GM12875 (cell line): ENCODE measurements around the gene GH1.

ENCODE experiments used
- H3K4me3 ChIP-seq: one replicate; pipeline ENCODE4 v1.5.1; 2011; ENCODE audit warnings: low read depth, low read length, control low read depth
- CTCF ChIP-seq: IDR thresholded peaks from 2 replicates; pipeline ENCODE4 v1.5.1; 2011; ENCODE audit warnings: low read depth, mild to moderate bottlenecking, control low read depth, inconsistent platforms, low read length, moderate library complexity, borderline replicate concordance; ENCODE audit not compliant: insufficient read depth

Gene GH1

GRCh38 chr17:63937920-63938319 lies 19.3 kb upstream of the GH1 start:
- no peak overlapping the region for H3K4me3 ChIP-seq
- no peak for TF ChIP-seq CTCF

GRCh38 chr17:63937319-63937718 lies 18.7 kb upstream of the GH1 start:
- TF ChIP-seq CTCF: no peak
- no peak overlapping the region for H3K4me3 ChIP-seq

- TF ChIP-seq CTCF: no peak
- H3K4me3 ChIP-seq: no peak overlapping the region
Measured at GRCh38 chr17:63934183-63935112, 15.8 kb upstream of the GH1 start.

- no peak for TF ChIP-seq CTCF
- no peak overlapping the region for H3K4me3 ChIP-seq
Measured at GRCh38 chr17:63933598-63933997, 15.0 kb upstream of the GH1 start.

GRCh38 chr17:63932721-63933120 lies 14.1 kb upstream of the GH1 start:
- TF ChIP-seq CTCF: 0 out of 2 replicates have a peak, but pooled peaks have one; percentile 16
- peak overlapping the region; percentile 79 for H3K4me3 ChIP-seq

GRCh38 chr17:63931981-63932561 lies 13.4 kb upstream of the GH1 start, which contains the start of gene CD79B:
CD79B (minus strand) TSS chr17:63932331; CDS start chr17:63932261, 70 bp downstream.
- peak within 1 kb of the TSS; percentile 79 for H3K4me3 ChIP-seq
- no peak for TF ChIP-seq CTCF

GRCh38 chr17:63930951-63931575 lies 12.4 kb upstream of the GH1 start:
- H3K4me3 ChIP-seq: peak overlapping the region; percentile 79
- TF ChIP-seq CTCF: no peak
